Measurements from ENCODE around the gene S100P.
A peak's percentile ranks its signal among the peaks of the same experiment; 100 is the strongest.

S100P gene

GRCh38 chr4:6731318-6731675, 37.6 kb downstream of the S100P start:
- no peak overlapping the region for H2BK15ac ChIP-seq (ENCODE audit: low read depth, poor library complexity, severe bottlenecking)
- no peak overlapping the region for H3K14ac ChIP-seq (ENCODE audit: low read length in 2 of 2)
- peak overlapping the region; percentile 54 to 96 for H3K18ac ChIP-seq (ENCODE audit: low read depth in 1 of 2, low read length in 2 of 2)
- peaks cover 22% of the 10 kb centered on the region for H3K4me1 ChIP-seq (ENCODE audit: control insufficient read depth, insufficient read depth, low read depth, low read length)
- H3K27me3 ChIP-seq (ENCODE audit: control insufficient read depth in 1 of 2, insufficient read depth in 1 of 2, low read length in 2 of 2), result no peaks in the 10 kb centered on the region
- H3K27ac ChIP-seq (ENCODE audit: low read length, poor library complexity, severe bottlenecking), result no peak overlapping the region
- peak overlapping the region; percentile 88 for H2AK5ac ChIP-seq (ENCODE audit: low read length, severe bottlenecking)
- no peaks in the 10 kb centered on the region for H3K79me1 ChIP-seq (replicated peaks; ENCODE audit: low read length, poor library complexity, severe bottlenecking)
- no peaks in the 10 kb centered on the region for H3K36me3 ChIP-seq (ENCODE audit: control insufficient read depth in 1 of 2, insufficient read depth in 2 of 2, low read depth in 1 of 2, low read length in 2 of 2)
- H3K23ac ChIP-seq (ENCODE audit: low read length in 2 of 2), result no peak overlapping the region
- WGBS, result 98% methylated on average over 8 of the region's 8 CpGs
- peak overlapping the region; percentile 66 to 85 for H2BK12ac ChIP-seq (ENCODE audit: low read length in 2 of 2)
- H3K9me3 ChIP-seq (ENCODE audit: control insufficient read depth, low read length), result no peaks in the 10 kb centered on the region
- no peak overlapping the region for H3K4me3 ChIP-seq (ENCODE audit: insufficient read depth in 1 of 2, low read depth in 1 of 2, low read length in 2 of 2)
- no peak overlapping the region for H3K9ac ChIP-seq (ENCODE audit: low read length)
- no peak overlapping the region for H4K8ac ChIP-seq (ENCODE audit: low read length)
- no peak overlapping the region for H2BK5ac ChIP-seq (ENCODE audit: low read depth, low read length, poor library complexity, severe bottlenecking)
- no peak overlapping the region for H2AFZ ChIP-seq (ENCODE audit: low read depth, low read length)
- peak overlapping the region; percentile 3 to 73 for H3K4ac ChIP-seq (ENCODE audit: low read depth in 1 of 2, low read length in 2 of 2)
- H3K4me2 ChIP-seq (ENCODE audit: low read length, poor library complexity, severe bottlenecking), result no peak overlapping the region
- H2BK120ac ChIP-seq (ENCODE audit: low read depth, low read length), result peak overlapping the region; percentile 13
- H4K91ac ChIP-seq (ENCODE audit: low read length), result peak overlapping the region; percentile 80
- DNase-seq, result no peak

GRCh38 chr4:6731780-6732179, 38.1 kb downstream of the S100P start:
- peak overlapping the region; percentile 80 for H4K91ac ChIP-seq (ENCODE audit: low read length)
- no peak overlapping the region for H2AFZ ChIP-seq (ENCODE audit: low read depth, low read length)
- no peak overlapping the region for H2BK15ac ChIP-seq (ENCODE audit: low read depth, poor library complexity, severe bottlenecking)
- peak overlapping the region; percentile 88 for H2AK5ac ChIP-seq (ENCODE audit: low read length, severe bottlenecking)
- H3K36me3 ChIP-seq (ENCODE audit: control insufficient read depth in 1 of 2, insufficient read depth in 2 of 2, low read depth in 1 of 2, low read length in 2 of 2), result no peaks in the 10 kb centered on the region
- no peak overlapping the region for H3K27ac ChIP-seq (ENCODE audit: low read length, poor library complexity, severe bottlenecking)
- peak overlapping the region; percentile 66 to 85 for H2BK12ac ChIP-seq (ENCODE audit: low read length in 2 of 2)
- no peak for DNase-seq
- H3K23ac ChIP-seq (ENCODE audit: low read length in 2 of 2), result no peak overlapping the region
- no peaks in the 10 kb centered on the region for H3K79me1 ChIP-seq (replicated peaks; ENCODE audit: low read length, poor library complexity, severe bottlenecking)
- no peak overlapping the region for H2BK5ac ChIP-seq (ENCODE audit: low read depth, low read length, poor library complexity, severe bottlenecking)
- no peak overlapping the region for H3K9ac ChIP-seq (ENCODE audit: low read length)
- H3K9me3 ChIP-seq (ENCODE audit: control insufficient read depth, low read length), result no peaks in the 10 kb centered on the region
- peak overlapping the region in 1 of 2 experiments; percentile 68 for H3K14ac ChIP-seq (ENCODE audit: low read length in 2 of 2)
- H3K4me3 ChIP-seq (ENCODE audit: insufficient read depth in 1 of 2, low read depth in 1 of 2, low read length in 2 of 2), result no peak overlapping the region
- WGBS, result 86% methylated on average over 6 of the region's 6 CpGs
- H3K27me3 ChIP-seq (ENCODE audit: control insufficient read depth in 1 of 2, insufficient read depth in 1 of 2, low read length in 2 of 2), result no peaks in the 10 kb centered on the region
- H3K4ac ChIP-seq (ENCODE audit: low read depth in 1 of 2, low read length in 2 of 2), result peak overlapping the region in 1 of 2 experiments; percentile 73
- peaks cover 22% of the 10 kb centered on the region for H3K4me1 ChIP-seq (ENCODE audit: control insufficient read depth, insufficient read depth, low read depth, low read length)
- H2BK120ac ChIP-seq (ENCODE audit: low read depth, low read length), result peak overlapping the region; percentile 96
- H3K4me2 ChIP-seq (ENCODE audit: low read length, poor library complexity, severe bottlenecking), result no peak overlapping the region
- H3K18ac ChIP-seq (ENCODE audit: low read depth in 1 of 2, low read length in 2 of 2), result peak overlapping the region; percentile 54 to 96
- H4K8ac ChIP-seq (ENCODE audit: low read length), result peak overlapping the region; percentile 43

GRCh38 chr4:6732441-6733357, 39.0 kb downstream of the S100P start:
- H3K18ac ChIP-seq (ENCODE audit: low read depth in 1 of 2, low read length in 2 of 2), result peak overlapping the region; percentile 96 to 100
- peak overlapping the region; percentile 89 for H2BK15ac ChIP-seq (ENCODE audit: low read depth, poor library complexity, severe bottlenecking)
- 60% methylated on average over 21 of the region's 21 CpGs for WGBS
- peaks cover 16% of the 10 kb centered on the region for H3K4me1 ChIP-seq (ENCODE audit: control insufficient read depth, insufficient read depth, low read depth, low read length)
- H2BK120ac ChIP-seq (ENCODE audit: low read depth, low read length), result peak overlapping the region; percentile 96
- H2AK5ac ChIP-seq (ENCODE audit: low read length, severe bottlenecking), result peak overlapping the region; percentile 98
- H2BK12ac ChIP-seq (ENCODE audit: low read length in 2 of 2), result peak overlapping the region; percentile 80 to 100
- H3K27ac ChIP-seq (ENCODE audit: low read length, poor library complexity, severe bottlenecking), result peak overlapping the region; percentile 55
- H3K79me1 ChIP-seq (replicated peaks; ENCODE audit: low read length, poor library complexity, severe bottlenecking), result no peaks in the 10 kb centered on the region
- peak overlapping the region; percentile 70 for H2BK5ac ChIP-seq (ENCODE audit: low read depth, low read length, poor library complexity, severe bottlenecking)
- H3K23ac ChIP-seq (ENCODE audit: low read length in 2 of 2), result peak overlapping the region in 1 of 2 experiments; percentile 67
- H3K14ac ChIP-seq (ENCODE audit: low read length in 2 of 2), result peak overlapping the region in 1 of 2 experiments; percentile 97
- peak overlapping the region; percentile 92 to 99 for H3K4ac ChIP-seq (ENCODE audit: low read depth in 1 of 2, low read length in 2 of 2)
- peak overlapping the region; percentile 36 for H2AFZ ChIP-seq (ENCODE audit: low read depth, low read length)
- no peaks in the 10 kb centered on the region for H3K36me3 ChIP-seq (ENCODE audit: control insufficient read depth in 1 of 2, insufficient read depth in 2 of 2, low read depth in 1 of 2, low read length in 2 of 2)
- H3K9me3 ChIP-seq (ENCODE audit: control insufficient read depth, low read length), result no peaks in the 10 kb centered on the region
- peak; percentile 88 for DNase-seq
- H3K27me3 ChIP-seq (ENCODE audit: control insufficient read depth in 1 of 2, insufficient read depth in 1 of 2, low read length in 2 of 2), result no peaks in the 10 kb centered on the region
- peak overlapping the region; percentile 81 for H3K9ac ChIP-seq (ENCODE audit: low read length)
- H4K8ac ChIP-seq (ENCODE audit: low read length), result peak overlapping the region; percentile 99
- H3K4me2 ChIP-seq (ENCODE audit: low read length, poor library complexity, severe bottlenecking), result peak overlapping the region; percentile 2
- H4K91ac ChIP-seq (ENCODE audit: low read length), result peak overlapping the region; percentile 98
- peak overlapping the region in 1 of 2 experiments; percentile 10 for H3K4me3 ChIP-seq (ENCODE audit: insufficient read depth in 1 of 2, low read depth in 1 of 2, low read length in 2 of 2)
